DND-41 (cell line): Measurements from ENCODE around the gene SLX4IP.

Experiments
- ATAC-seq: fragments of 200-7000 bp; cut with Tn5 transposase; 3 replicates; pipeline ENCODE4 v1.9.1; 2021; ENCODE audit warnings: low read depth; ENCODE audit not compliant: insufficient read depth
- DNase-seq: peaks from one replicate; pipeline ENCODE4 v3.0.0-alpha.2; 2020
- H2AFZ ChIP-seq: 2 replicates; pipeline ENCODE4 v1.6.0; 2012; ENCODE audit warnings: low read depth, low read length
- H3K27ac ChIP-seq: 2 replicates; pipeline ENCODE4 v1.5.1; 2012; ENCODE audit warnings: low read length, inconsistent platforms
- H3K27me3 ChIP-seq: fragments of 200-600 bp; sonication (generic); 2 replicates; pipeline ENCODE4 v1.6.0; 2012; ENCODE audit warnings: low read length, mild to moderate bottlenecking, inconsistent platforms; ENCODE audit not compliant: insufficient read depth, poor library complexity
- H3K36me3 ChIP-seq: 2 replicates; pipeline ENCODE4 v1.5.1; 2012; ENCODE audit warnings: low read length, inconsistent platforms; ENCODE audit not compliant: insufficient read depth
- H3K4me1 ChIP-seq: 2 replicates; pipeline ENCODE4 v1.5.1; 2012; ENCODE audit warnings: mild to moderate bottlenecking, low read length; ENCODE audit not compliant: insufficient read depth
- H3K4me2 ChIP-seq: 2 replicates; pipeline ENCODE4 v1.6.0; 2012; ENCODE audit warnings: mild to moderate bottlenecking, moderate library complexity, low read length, inconsistent platforms; ENCODE audit not compliant: insufficient read depth
- H3K4me3 ChIP-seq, 2 experiments: fragments of 200-600 bp in 1 of 2; shearing (Covaris generic) in 1 of 2; 2 replicates each; pipeline ENCODE4 v1.5.1; 2012 to 2016; ENCODE audit warnings: inconsistent platforms in 2 of 2, low read length in 2 of 2, mild to moderate bottlenecking in 2 of 2, low read depth in 1 of 2, moderate library complexity in 1 of 2
- H3K79me2 ChIP-seq: 2 replicates; pipeline ENCODE4 v1.6.0; 2012; ENCODE audit warnings: low read length, inconsistent platforms; ENCODE audit not compliant: insufficient read depth
- H3K9ac ChIP-seq: 2 replicates; pipeline ENCODE4 v1.6.0; 2012; ENCODE audit warnings: low read depth, mild to moderate bottlenecking, inconsistent platforms, low read length, moderate library complexity
- H3K9me3 ChIP-seq: 2 replicates; pipeline ENCODE4 v1.5.1; 2012; ENCODE audit warnings: low read length, moderate library complexity, mild to moderate bottlenecking, inconsistent platforms; ENCODE audit not compliant: insufficient read depth, severe bottlenecking
- H4K20me1 ChIP-seq: 2 replicates; pipeline ENCODE4 v1.6.0; 2012; ENCODE audit warnings: low read length; ENCODE audit not compliant: insufficient read depth
- EZH2 ChIP-seq: IDR thresholded peaks from 3 replicates; pipeline ENCODE4 v1.6.1; 2012; ENCODE audit warnings: borderline replicate concordance, low read depth, mild to moderate bottlenecking, moderate library complexity, low read length, inconsistent platforms; ENCODE audit not compliant: severe bottlenecking
- TF ChIP-seq, protein P1 (sequence below): IDR thresholded peaks from 2 replicates; pipeline ENCODE4 v1.5.1; 2012; ENCODE audit warnings: borderline replicate concordance, low read length, moderate library complexity, mild to moderate bottlenecking; ENCODE audit not compliant: poor library complexity, severe bottlenecking; ENCODE audit errors: extremely low read depth

The SLX4IP gene

DNA sequence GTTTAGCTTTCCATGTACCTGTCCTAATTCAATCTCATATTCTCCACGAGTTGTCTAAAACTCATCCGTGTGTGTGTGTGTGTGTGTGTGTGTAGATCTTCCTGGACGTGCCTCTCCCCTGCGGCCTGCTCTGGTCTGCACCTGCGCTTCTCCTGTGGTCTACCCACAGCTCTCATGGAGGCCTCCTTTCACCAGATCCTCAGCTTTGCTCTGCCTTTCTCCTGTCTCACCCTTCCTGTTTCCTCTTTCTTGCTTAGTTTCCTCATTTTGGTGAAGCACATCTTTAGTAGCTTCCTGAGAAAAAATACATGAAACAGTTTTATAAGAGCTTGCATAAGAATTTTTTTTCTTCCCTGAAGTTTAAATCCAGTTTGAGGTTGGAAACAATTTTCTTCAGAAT, 18.1 kb downstream of the SLX4IP start:
- H2AFZ ChIP-seq = no peak overlapping the region
- TF ChIP-seq EZH2 = no peak
- TF ChIP-seq, protein P1, sequence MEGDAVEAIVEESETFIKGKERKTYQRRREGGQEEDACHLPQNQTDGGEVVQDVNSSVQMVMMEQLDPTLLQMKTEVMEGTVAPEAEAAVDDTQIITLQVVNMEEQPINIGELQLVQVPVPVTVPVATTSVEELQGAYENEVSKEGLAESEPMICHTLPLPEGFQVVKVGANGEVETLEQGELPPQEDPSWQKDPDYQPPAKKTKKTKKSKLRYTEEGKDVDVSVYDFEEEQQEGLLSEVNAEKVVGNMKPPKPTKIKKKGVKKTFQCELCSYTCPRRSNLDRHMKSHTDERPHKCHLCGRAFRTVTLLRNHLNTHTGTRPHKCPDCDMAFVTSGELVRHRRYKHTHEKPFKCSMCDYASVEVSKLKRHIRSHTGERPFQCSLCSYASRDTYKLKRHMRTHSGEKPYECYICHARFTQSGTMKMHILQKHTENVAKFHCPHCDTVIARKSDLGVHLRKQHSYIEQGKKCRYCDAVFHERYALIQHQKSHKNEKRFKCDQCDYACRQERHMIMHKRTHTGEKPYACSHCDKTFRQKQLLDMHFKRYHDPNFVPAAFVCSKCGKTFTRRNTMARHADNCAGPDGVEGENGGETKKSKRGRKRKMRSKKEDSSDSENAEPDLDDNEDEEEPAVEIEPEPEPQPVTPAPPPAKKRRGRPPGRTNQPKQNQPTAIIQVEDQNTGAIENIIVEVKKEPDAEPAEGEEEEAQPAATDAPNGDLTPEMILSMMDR = no peak
- peaks cover 36% of the 10 kb centered on the region for H3K4me1 ChIP-seq
- H3K4me3 ChIP-seq = peak overlapping the region in 1 of 2 experiments; percentile 25; a peak in 2 of 4 replicates
- peak overlapping the region; percentile 90 for H3K27ac ChIP-seq
- ATAC-seq = peak; percentile 99
- peak overlapping the region; percentile 60 for H3K4me2 ChIP-seq
- DNase-seq = peak; percentile 95
- H3K9me3 ChIP-seq = peaks cover 3% of the 10 kb centered on the region
- H3K9ac ChIP-seq = peak overlapping the region; percentile 53
- H3K27me3 ChIP-seq = no peaks in the 10 kb centered on the region
- 0 out of 2 replicates have a peak, but pooled peaks cover 3% of the 10 kb centered on the region for H3K36me3 ChIP-seq
- H3K79me2 ChIP-seq = peaks cover 82% of the 10 kb centered on the region
- H4K20me1 ChIP-seq = no peaks in the 10 kb centered on the region

DNA sequence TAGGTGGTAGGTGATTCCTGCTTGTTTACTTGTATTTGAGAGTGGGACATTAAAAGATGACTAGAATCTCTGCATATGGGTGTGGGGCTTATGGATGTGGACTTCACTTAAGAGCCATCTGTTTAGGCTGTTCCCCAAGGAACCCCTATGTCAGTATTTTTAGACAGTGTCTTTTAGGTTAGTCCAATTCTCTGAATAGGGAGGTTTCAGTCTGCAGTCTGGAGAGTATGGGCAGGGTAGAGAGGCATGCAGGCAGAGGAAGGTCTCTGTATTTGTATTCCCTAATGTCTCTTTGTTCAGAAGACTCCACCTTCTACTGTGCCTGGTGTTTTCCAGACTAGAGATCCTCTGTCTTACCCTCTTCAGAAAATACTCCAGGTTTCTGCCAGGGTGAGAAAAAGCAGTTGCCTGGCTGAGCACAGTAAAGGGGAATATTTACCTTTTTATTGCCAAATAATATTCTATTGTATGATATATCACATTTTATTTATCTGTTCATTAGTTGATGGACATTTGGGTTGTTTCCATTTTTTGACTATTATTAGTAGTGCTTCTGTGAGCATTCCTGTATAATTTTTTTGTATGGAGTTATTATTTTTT, 19.1 kb downstream of the SLX4IP start:
- Histone ChIP-seq H2AFZ (peak overlapping the region; percentile 23), H3K4me2 (peak overlapping the region; percentile 60)

DNA sequence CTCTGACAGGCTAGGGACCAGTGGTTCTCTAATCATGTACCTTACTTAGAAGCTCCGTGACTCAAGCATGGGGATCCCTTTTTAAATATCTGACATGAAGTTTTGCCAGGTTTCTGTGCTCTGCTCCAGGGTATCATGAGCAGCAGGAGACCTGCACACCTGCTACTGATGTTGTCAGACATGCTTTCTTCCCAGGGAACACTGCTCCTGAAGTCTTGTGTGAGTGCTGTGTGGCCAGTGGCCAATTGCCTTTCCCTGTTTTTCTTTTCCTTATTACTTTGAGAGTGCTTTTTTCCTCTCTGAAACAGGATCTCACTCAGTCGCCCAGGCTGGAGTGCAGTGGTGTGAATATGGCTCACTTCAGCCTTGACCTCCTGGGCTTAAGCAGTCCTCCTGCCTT, 26.4 kb downstream of the SLX4IP start:
- Histone ChIP-seq H2AFZ (no peak overlapping the region), H3K27ac (no peak overlapping the region; the same call in 1 of the 2 replicates), H3K27me3 (no peaks in the 10 kb centered on the region), H4K20me1 (0 out of 2 replicates have a peak, but pooled peaks cover 2% of the 10 kb centered on the region), H3K79me2 (peaks cover 88% of the 10 kb centered on the region), H3K4me2 (no peak overlapping the region), H3K4me1 (no peaks in the 10 kb centered on the region), H3K36me3 (peaks cover 18% of the 10 kb centered on the region), H3K4me3 (no peak overlapping the region), H3K9ac (no peak overlapping the region), H3K9me3 (peaks cover 3% of the 10 kb centered on the region)
- DNase-seq (no peak), ATAC-seq (no peak)
- TF ChIP-seq EZH2 = no peak
- TF ChIP-seq, protein P1 = no peak

More for the DNA sequence above, 19.1 kb downstream of the SLX4IP start:
- H3K9ac ChIP-seq = peak overlapping the region; percentile 53
- peaks cover 81% of the 10 kb centered on the region for H3K79me2 ChIP-seq
- TF ChIP-seq EZH2 = no peak
- TF ChIP-seq, protein P1 = no peak
- DNase-seq = peak; percentile 39
- H3K9me3 ChIP-seq = peaks cover 3% of the 10 kb centered on the region
- H4K20me1 ChIP-seq = no peaks in the 10 kb centered on the region
- peak overlapping the region; percentile 90 for H3K27ac ChIP-seq
- 0 out of 2 replicates have a peak, but pooled peaks cover 3% of the 10 kb centered on the region for H3K36me3 ChIP-seq
- no peaks in the 10 kb centered on the region for H3K27me3 ChIP-seq
- H3K4me3 ChIP-seq = peak overlapping the region in 1 of 2 experiments; percentile 25; a peak in 2 of 4 replicates
- peak; percentile 61 for ATAC-seq
- H3K4me1 ChIP-seq = peaks cover 33% of the 10 kb centered on the region
